ENCODE data around the gene FHIT. TPM values are rescaled to one million over a fixed set of nuclear protein-coding genes. Genes with fewer than 3 reads are reported as not detected.

FHIT gene
- total RNA-seq, 2 experiments from 2014 or later = 86.0 to 90.6 TPM

DNA sequence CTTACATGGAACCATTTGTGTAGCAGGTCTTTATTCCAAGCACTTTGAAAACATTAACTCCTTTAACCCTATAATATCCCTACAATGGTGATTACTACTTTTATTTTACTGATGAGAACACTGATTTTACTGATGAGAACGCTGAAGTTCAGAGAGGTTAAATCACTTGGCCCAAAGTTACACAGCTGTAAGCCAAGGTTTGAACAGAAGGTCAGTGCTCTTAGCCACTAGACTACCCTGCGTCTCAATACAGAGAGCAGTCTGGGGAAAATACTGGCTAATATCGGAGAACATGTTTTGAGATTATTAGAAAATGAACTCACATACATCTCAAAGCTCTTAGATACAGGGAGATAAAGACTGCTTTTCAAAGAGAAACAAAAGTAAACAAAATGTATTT is 827.2 kb downstream of the FHIT start:
- no peaks in the 10 kb centered on the region for H3K36me3 Mint-ChIP-seq (ENCODE audit: low read depth)
- no peak overlapping the region for H3K27ac Mint-ChIP-seq
- TF ChIP-seq, protein P1, sequence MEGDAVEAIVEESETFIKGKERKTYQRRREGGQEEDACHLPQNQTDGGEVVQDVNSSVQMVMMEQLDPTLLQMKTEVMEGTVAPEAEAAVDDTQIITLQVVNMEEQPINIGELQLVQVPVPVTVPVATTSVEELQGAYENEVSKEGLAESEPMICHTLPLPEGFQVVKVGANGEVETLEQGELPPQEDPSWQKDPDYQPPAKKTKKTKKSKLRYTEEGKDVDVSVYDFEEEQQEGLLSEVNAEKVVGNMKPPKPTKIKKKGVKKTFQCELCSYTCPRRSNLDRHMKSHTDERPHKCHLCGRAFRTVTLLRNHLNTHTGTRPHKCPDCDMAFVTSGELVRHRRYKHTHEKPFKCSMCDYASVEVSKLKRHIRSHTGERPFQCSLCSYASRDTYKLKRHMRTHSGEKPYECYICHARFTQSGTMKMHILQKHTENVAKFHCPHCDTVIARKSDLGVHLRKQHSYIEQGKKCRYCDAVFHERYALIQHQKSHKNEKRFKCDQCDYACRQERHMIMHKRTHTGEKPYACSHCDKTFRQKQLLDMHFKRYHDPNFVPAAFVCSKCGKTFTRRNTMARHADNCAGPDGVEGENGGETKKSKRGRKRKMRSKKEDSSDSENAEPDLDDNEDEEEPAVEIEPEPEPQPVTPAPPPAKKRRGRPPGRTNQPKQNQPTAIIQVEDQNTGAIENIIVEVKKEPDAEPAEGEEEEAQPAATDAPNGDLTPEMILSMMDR (IDR thresholded peaks at IDR 0.05) = no peak
- H3K27ac ChIP-seq (ENCODE audit: low read depth in 1 of 2, low read length in 2 of 2) = no peak overlapping the region
- no peaks in the 10 kb centered on the region for H3K4me1 Mint-ChIP-seq (ENCODE audit: low read depth)
- intact Hi-C loops (cut with DNase I, micrococcal nuclease) = loop anchor here in 1 of 2 experiments (10.0 kb wide), 1 partner anchor 429 kb away; no protein-coding TSS in a partner anchor
- ChIA-PET POLR2A (no interaction called here), CTCF (no interaction called here)
- H3K9me3 ChIP-seq (ENCODE audit: control insufficient read depth in 1 of 2, insufficient read depth in 1 of 2, low read length in 2 of 2) = no peaks in the 10 kb centered on the region
- ATAC-seq (ENCODE audit: poor library complexity) (no peak), DNase-seq (no peak)
- no peaks in the 10 kb centered on the region for H3K4me1 ChIP-seq (ENCODE audit: insufficient read depth, low read length)
- no peak overlapping the region for H3K4me3 Mint-ChIP-seq
- H3K9me3 Mint-ChIP-seq = no peaks in the 10 kb centered on the region
- H3K27me3 Mint-ChIP-seq = no peaks in the 10 kb centered on the region
- no peaks in the 10 kb centered on the region for H3K36me3 ChIP-seq (ENCODE audit: insufficient read depth, low read length)
- H3K27me3 ChIP-seq (ENCODE audit: control insufficient read depth in 1 of 2, insufficient read depth in 2 of 2, low read length in 2 of 2) = no peaks in the 10 kb centered on the region
- H3K4me3 ChIP-seq (ENCODE audit: low read length) = no peak overlapping the region

DNA sequence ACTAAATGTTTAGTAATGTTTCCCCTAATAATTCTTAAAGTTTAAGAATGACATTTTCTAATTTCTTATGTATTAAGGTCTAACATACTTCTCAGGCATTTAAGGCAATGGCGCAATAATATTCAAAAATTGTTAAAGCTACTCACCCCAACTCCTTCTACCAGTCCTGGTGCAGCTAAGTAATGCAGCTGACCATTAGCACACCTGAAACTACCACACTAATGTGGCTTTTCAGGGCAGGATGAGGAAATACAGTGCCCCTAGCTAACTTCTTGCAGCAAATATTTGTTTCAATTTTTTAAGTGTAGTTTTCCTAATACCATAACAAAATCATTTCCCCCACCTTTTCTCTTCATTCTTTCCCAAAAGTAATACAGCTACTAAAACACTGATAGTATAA is 827.7 kb downstream of the FHIT start:
- Histone ChIP-seq H3K36me3 (ENCODE audit: insufficient read depth, low read length) (no peaks in the 10 kb centered on the region), H3K9me3 (ENCODE audit: control insufficient read depth in 1 of 2, insufficient read depth in 1 of 2, low read length in 2 of 2) (no peaks in the 10 kb centered on the region), H3K27ac (ENCODE audit: low read depth in 1 of 2, low read length in 2 of 2) (no peak overlapping the region), H3K4me3 (ENCODE audit: low read length) (no peak overlapping the region), H3K27me3 (ENCODE audit: control insufficient read depth in 1 of 2, insufficient read depth in 2 of 2, low read length in 2 of 2) (no peaks in the 10 kb centered on the region), H3K4me1 (ENCODE audit: insufficient read depth, low read length) (no peaks in the 10 kb centered on the region)
- TF ChIP-seq, protein P1 (IDR thresholded peaks at IDR 0.05) = no peak
- no peak for DNase-seq
- intact Hi-C loops (cut with DNase I, micrococcal nuclease) = loop anchor here in 1 of 2 experiments (10.0 kb wide), 1 partner anchor 429 kb away; no protein-coding TSS in a partner anchor
- Mint-ChIP-seq H3K27me3 (no peaks in the 10 kb centered on the region), H3K36me3 (ENCODE audit: low read depth) (no peaks in the 10 kb centered on the region), H3K9me3 (no peaks in the 10 kb centered on the region), H3K27ac (no peak overlapping the region), H3K4me1 (ENCODE audit: low read depth) (no peaks in the 10 kb centered on the region), H3K4me3 (no peak overlapping the region)
- ChIA-PET POLR2A (no interaction called here), CTCF (no interaction called here)
- no peak for ATAC-seq (ENCODE audit: poor library complexity)

DNA sequence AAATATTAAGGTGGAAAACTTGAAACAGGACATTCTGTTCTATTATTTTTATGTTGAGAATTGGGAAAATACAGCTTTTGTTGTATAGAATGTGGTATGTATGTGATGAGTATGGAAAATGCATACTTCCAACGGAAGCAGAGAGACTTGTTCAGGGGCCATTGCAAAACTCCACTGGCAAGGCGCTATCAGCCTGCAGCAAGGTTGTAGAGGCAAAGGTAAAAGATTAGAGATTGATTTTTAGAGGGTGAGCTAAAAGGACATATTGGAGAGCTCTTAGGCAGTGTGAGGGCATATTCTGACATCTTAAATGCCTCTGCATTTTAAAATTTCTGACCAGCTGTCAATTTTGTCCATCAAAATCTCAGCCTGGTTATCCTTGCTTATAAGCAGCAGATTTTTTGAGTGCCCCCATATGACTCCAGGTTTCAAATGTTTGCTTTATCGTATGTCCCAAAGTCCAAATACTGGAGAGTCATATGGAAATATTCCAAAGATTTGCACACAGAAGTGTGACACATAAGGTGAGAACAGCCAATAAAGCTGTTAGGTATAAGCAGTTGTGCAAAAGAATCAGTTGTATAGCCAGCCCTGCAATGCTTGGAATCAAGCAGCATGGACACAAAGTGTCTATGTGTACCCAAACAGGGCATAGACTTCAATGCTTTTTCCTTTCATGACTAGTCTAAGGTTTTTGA is 829.4 kb downstream of the FHIT start:
- TF ChIP-seq, protein P1 (IDR thresholded peaks at IDR 0.05) = no peak
- no peaks in the 10 kb centered on the region for H3K27me3 Mint-ChIP-seq
- ATAC-seq (ENCODE audit: poor library complexity) (no peak), DNase-seq (no peak)
- Histone ChIP-seq H3K9me3 (ENCODE audit: control insufficient read depth in 1 of 2, insufficient read depth in 1 of 2, low read length in 2 of 2) (no peaks in the 10 kb centered on the region), H3K36me3 (ENCODE audit: insufficient read depth, low read length) (no peaks in the 10 kb centered on the region), H3K4me3 (ENCODE audit: low read length) (no peak overlapping the region), H3K27me3 (ENCODE audit: control insufficient read depth in 1 of 2, insufficient read depth in 2 of 2, low read length in 2 of 2) (no peaks in the 10 kb centered on the region), H3K4me1 (ENCODE audit: insufficient read depth, low read length) (no peaks in the 10 kb centered on the region), H3K27ac (ENCODE audit: low read depth in 1 of 2, low read length in 2 of 2) (no peak overlapping the region)
- POLR2A ChIA-PET = interaction anchor here (0.8 kb wide), 1 partner anchor 18 kb away, joined by 3 read pairs; no protein-coding TSS in a partner anchor
- H3K36me3 Mint-ChIP-seq (ENCODE audit: low read depth) = no peaks in the 10 kb centered on the region
- CTCF ChIA-PET = no interaction called here
- no peaks in the 10 kb centered on the region for H3K4me1 Mint-ChIP-seq (ENCODE audit: low read depth)
- no peak overlapping the region for H3K4me3 Mint-ChIP-seq
- intact Hi-C loops (cut with DNase I, micrococcal nuclease) = loop anchor here in 1 of 2 experiments (10.0 kb wide), 1 partner anchor 427 kb away; no protein-coding TSS in a partner anchor
- H3K9me3 Mint-ChIP-seq = no peaks in the 10 kb centered on the region
- no peak overlapping the region for H3K27ac Mint-ChIP-seq

Measured in CD4-positive, alpha-beta T cell (primary cell).